ENCODE measurements around the gene NOS1AP.

NOS1AP gene

GRCh38 chr1:162384116-162384515, 314.6 kb downstream of the NOS1AP start:
- no peak overlapping the region for H3K27ac Mint-ChIP-seq
- H3K4me3 Mint-ChIP-seq: no peak overlapping the region
- ATAC-seq: no peak

GRCh38 chr1:162384601-162385279, 315.2 kb downstream of the NOS1AP start:
- Mint-ChIP-seq H3K4me3 (no peak overlapping the region), H3K27me3 (no peaks in the 10 kb centered on the region), H3K4me1 (peaks cover 5% of the 10 kb centered on the region), H3K9me3 (no peaks in the 10 kb centered on the region), H3K36me3 (ENCODE audit: low read depth) (no peaks in the 10 kb centered on the region), H3K27ac (no peak overlapping the region)
- DNase-seq (no peak), ATAC-seq (no peak)

More at GRCh38 chr1:162384116-162384515, 314.6 kb downstream of the NOS1AP start:
- DNase-seq: no peak
- Mint-ChIP-seq H3K36me3 (ENCODE audit: low read depth) (no peaks in the 10 kb centered on the region), H3K4me1 (peaks cover under 1% of the 10 kb centered on the region), H3K27me3 (no peaks in the 10 kb centered on the region), H3K9me3 (no peaks in the 10 kb centered on the region)

- DNase-seq (no peak), ATAC-seq (no peak)
- H3K27ac Mint-ChIP-seq: no peak overlapping the region
- H3K4me3 Mint-ChIP-seq: no peak overlapping the region
- H3K27me3 Mint-ChIP-seq: peaks cover under 1% of the 10 kb centered on the region
- H3K9me3 Mint-ChIP-seq: no peaks in the 10 kb centered on the region
- peaks cover 5% of the 10 kb centered on the region for H3K4me1 Mint-ChIP-seq
- no peaks in the 10 kb centered on the region for H3K36me3 Mint-ChIP-seq (ENCODE audit: low read depth)
Observed at GRCh38 chr1:162385280-162385623, 315.8 kb downstream of the NOS1AP start.

- no peaks in the 10 kb centered on the region for H3K9me3 Mint-ChIP-seq
- H3K4me3 Mint-ChIP-seq: no peak overlapping the region
- no peak overlapping the region for H3K27ac Mint-ChIP-seq
- H3K36me3 Mint-ChIP-seq (ENCODE audit: low read depth): no peaks in the 10 kb centered on the region
- peaks cover 4% of the 10 kb centered on the region for H3K27me3 Mint-ChIP-seq
- H3K4me1 Mint-ChIP-seq: peaks cover 5% of the 10 kb centered on the region
- DNase-seq (no peak), ATAC-seq (no peak)
Observed at GRCh38 chr1:162385702-162386101, 316.2 kb downstream of the NOS1AP start.

GRCh38 chr1:162386292-162387225, 317.1 kb downstream of the NOS1AP start:
- H3K27ac Mint-ChIP-seq: no peak overlapping the region
- H3K4me1 Mint-ChIP-seq: peaks cover 5% of the 10 kb centered on the region
- no peak overlapping the region for H3K4me3 Mint-ChIP-seq
- peaks cover 4% of the 10 kb centered on the region for H3K27me3 Mint-ChIP-seq
- DNase-seq (no peak), ATAC-seq (no peak)
- no peaks in the 10 kb centered on the region for H3K36me3 Mint-ChIP-seq (ENCODE audit: low read depth)
- no peaks in the 10 kb centered on the region for H3K9me3 Mint-ChIP-seq

- H3K4me3 Mint-ChIP-seq: no peak overlapping the region
- no peaks in the 10 kb centered on the region for H3K36me3 Mint-ChIP-seq (ENCODE audit: low read depth)
- no peaks in the 10 kb centered on the region for H3K9me3 Mint-ChIP-seq
- DNase-seq (no peak), ATAC-seq (no peak)
- H3K27ac Mint-ChIP-seq: no peak overlapping the region
- peaks cover 6% of the 10 kb centered on the region for H3K27me3 Mint-ChIP-seq
- peaks cover 5% of the 10 kb centered on the region for H3K4me1 Mint-ChIP-seq
Observed at GRCh38 chr1:162387226-162388082, 318.0 kb downstream of the NOS1AP start.

GRCh38 chr1:162388083-162388594, 318.6 kb downstream of the NOS1AP start:
- peaks cover 5% of the 10 kb centered on the region for H3K4me1 Mint-ChIP-seq
- no peaks in the 10 kb centered on the region for H3K9me3 Mint-ChIP-seq
- H3K4me3 Mint-ChIP-seq: no peak overlapping the region
- no peak overlapping the region for H3K27ac Mint-ChIP-seq
- H3K36me3 Mint-ChIP-seq (ENCODE audit: low read depth): no peaks in the 10 kb centered on the region
- DNase-seq: no peak
- ATAC-seq: no peak
- peaks cover 6% of the 10 kb centered on the region for H3K27me3 Mint-ChIP-seq

- Mint-ChIP-seq H3K9me3 (no peaks in the 10 kb centered on the region), H3K27me3 (peaks cover 6% of the 10 kb centered on the region), H3K36me3 (ENCODE audit: low read depth) (no peaks in the 10 kb centered on the region), H3K4me1 (peaks cover 5% of the 10 kb centered on the region), H3K4me3 (no peak overlapping the region), H3K27ac (no peak overlapping the region)
- ATAC-seq (no peak), DNase-seq (no peak)
Observed at GRCh38 chr1:162388615-162389014, 319.1 kb downstream of the NOS1AP start.

- no peak for ATAC-seq
- Mint-ChIP-seq H3K27me3 (peaks cover 6% of the 10 kb centered on the region), H3K36me3 (ENCODE audit: low read depth) (no peaks in the 10 kb centered on the region), H3K9me3 (no peaks in the 10 kb centered on the region), H3K4me1 (peaks cover 5% of the 10 kb centered on the region), H3K27ac (no peak overlapping the region), H3K4me3 (no peak overlapping the region)
- DNase-seq: no peak
Observed at GRCh38 chr1:162389021-162389818, 319.7 kb downstream of the NOS1AP start.

- H3K27ac Mint-ChIP-seq: no peak overlapping the region
- H3K36me3 Mint-ChIP-seq (ENCODE audit: low read depth): no peaks in the 10 kb centered on the region
- no peak for ATAC-seq
- H3K9me3 Mint-ChIP-seq: no peaks in the 10 kb centered on the region
- peaks cover 6% of the 10 kb centered on the region for H3K27me3 Mint-ChIP-seq
- no peak for DNase-seq
- H3K4me1 Mint-ChIP-seq: peaks cover 5% of the 10 kb centered on the region
- no peak overlapping the region for H3K4me3 Mint-ChIP-seq
Observed at GRCh38 chr1:162389971-162390370, 320.5 kb downstream of the NOS1AP start.

- H3K36me3 Mint-ChIP-seq (ENCODE audit: low read depth): no peaks in the 10 kb centered on the region
- no peak overlapping the region for H3K27ac Mint-ChIP-seq
- DNase-seq (no peak), ATAC-seq (no peak)
- no peak overlapping the region for H3K4me3 Mint-ChIP-seq
- peaks cover 6% of the 10 kb centered on the region for H3K27me3 Mint-ChIP-seq
- H3K9me3 Mint-ChIP-seq: no peaks in the 10 kb centered on the region
- H3K4me1 Mint-ChIP-seq: peaks cover 5% of the 10 kb centered on the region
Observed at GRCh38 chr1:162390396-162391185, 321.1 kb downstream of the NOS1AP start.

- Mint-ChIP-seq H3K36me3 (ENCODE audit: low read depth) (no peaks in the 10 kb centered on the region), H3K9me3 (no peaks in the 10 kb centered on the region), H3K4me3 (no peak overlapping the region), H3K27ac (no peak overlapping the region), H3K27me3 (peaks cover 11% of the 10 kb centered on the region), H3K4me1 (peaks cover 5% of the 10 kb centered on the region)
- ATAC-seq: no peak
- peak; percentile 14 for DNase-seq
Observed at GRCh38 chr1:162391790-162392563, 322.5 kb downstream of the NOS1AP start.
